Measurements from ENCODE around the gene NPM1.

DNA sequence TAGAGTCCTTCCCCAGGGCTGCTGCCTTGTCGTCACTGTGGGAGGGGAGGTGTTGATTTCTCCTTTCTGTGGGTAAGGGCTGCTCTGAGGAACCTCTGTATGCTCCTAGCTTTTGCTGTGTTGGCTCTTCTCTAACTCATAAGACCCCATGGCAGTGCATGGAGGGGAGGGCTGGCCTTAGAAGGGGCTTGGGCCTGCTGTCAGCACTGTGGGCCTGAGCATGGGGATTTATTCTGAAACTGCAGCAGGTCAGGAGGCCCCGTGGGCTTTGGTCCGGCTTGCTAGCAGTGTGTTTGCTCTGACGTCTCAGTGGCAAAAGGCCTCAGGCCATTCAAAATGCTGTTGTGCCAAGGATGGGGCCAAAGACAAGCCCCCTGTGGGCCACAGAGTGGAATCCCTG, 38.6 kb downstream of the NPM1 start:
- TF ChIP-seq, protein P1, sequence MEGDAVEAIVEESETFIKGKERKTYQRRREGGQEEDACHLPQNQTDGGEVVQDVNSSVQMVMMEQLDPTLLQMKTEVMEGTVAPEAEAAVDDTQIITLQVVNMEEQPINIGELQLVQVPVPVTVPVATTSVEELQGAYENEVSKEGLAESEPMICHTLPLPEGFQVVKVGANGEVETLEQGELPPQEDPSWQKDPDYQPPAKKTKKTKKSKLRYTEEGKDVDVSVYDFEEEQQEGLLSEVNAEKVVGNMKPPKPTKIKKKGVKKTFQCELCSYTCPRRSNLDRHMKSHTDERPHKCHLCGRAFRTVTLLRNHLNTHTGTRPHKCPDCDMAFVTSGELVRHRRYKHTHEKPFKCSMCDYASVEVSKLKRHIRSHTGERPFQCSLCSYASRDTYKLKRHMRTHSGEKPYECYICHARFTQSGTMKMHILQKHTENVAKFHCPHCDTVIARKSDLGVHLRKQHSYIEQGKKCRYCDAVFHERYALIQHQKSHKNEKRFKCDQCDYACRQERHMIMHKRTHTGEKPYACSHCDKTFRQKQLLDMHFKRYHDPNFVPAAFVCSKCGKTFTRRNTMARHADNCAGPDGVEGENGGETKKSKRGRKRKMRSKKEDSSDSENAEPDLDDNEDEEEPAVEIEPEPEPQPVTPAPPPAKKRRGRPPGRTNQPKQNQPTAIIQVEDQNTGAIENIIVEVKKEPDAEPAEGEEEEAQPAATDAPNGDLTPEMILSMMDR (IDR thresholded peaks at IDR 0.05 in 8 of 11, conservative IDR thresholded peaks at IDR 0.05 in 3 of 11) = no peak
- TF ChIP-seq POLR2AphosphoS5 (IDR thresholded peaks at IDR 0.05) (no peak), POLR2A (IDR thresholded peaks at IDR 0.05) (no peak)

Measured in spleen (tissue), 7 donors.